ENCODE measurements around the gene SRPX2.

Gene SRPX2

GRCh38 chrX:100649550-100650356 is 5.8 kb downstream of the SRPX2 start:
- no peak for DNase-seq (ENCODE audit: low spot score)

GRCh38 chrX:100650841-100651240 is 6.8 kb downstream of the SRPX2 start:
- no peak for DNase-seq (ENCODE audit: low spot score)

GRCh38 chrX:100652266-100652665 is 8.3 kb downstream of the SRPX2 start:
- no peak for DNase-seq (ENCODE audit: low spot score)

GRCh38 chrX:100654261-100654660 is 10.3 kb downstream of the SRPX2 start:
- no peak for DNase-seq (ENCODE audit: low spot score)

GRCh38 chrX:100658941-100659381 is 15.0 kb downstream of the SRPX2 start:
- no peak for DNase-seq (ENCODE audit: low spot score)

GRCh38 chrX:100659431-100660137 is 15.6 kb downstream of the SRPX2 start:
- no peak for DNase-seq (ENCODE audit: low spot score)

- no peak for DNase-seq (ENCODE audit: low spot score)
Measured at GRCh38 chrX:100662170-100662569, 18.2 kb downstream of the SRPX2 start.

- no peak for DNase-seq (ENCODE audit: low spot score)
Measured at GRCh38 chrX:100662796-100663195, 18.8 kb downstream of the SRPX2 start.

GRCh38 chrX:100663642-100664041 is 19.6 kb downstream of the SRPX2 start:
- no peak for DNase-seq (ENCODE audit: low spot score)

GRCh38 chrX:100672966-100673365 is 29.0 kb downstream of the SRPX2 start:
- no peak for DNase-seq (ENCODE audit: low spot score)

GRCh38 chrX:100673397-100673953 is 29.5 kb downstream of the SRPX2 start:
- no peak for DNase-seq (ENCODE audit: low spot score)

- DNase-seq (ENCODE audit: low spot score), result no peak
Measured at GRCh38 chrX:100674705-100675104, 30.7 kb downstream of the SRPX2 start.

GRCh38 chrX:100677611-100678181 is 33.7 kb downstream of the SRPX2 start:
- DNase-seq (ENCODE audit: low spot score), result no peak

- no peak for DNase-seq (ENCODE audit: low spot score)
Measured at GRCh38 chrX:100680756-100681155, 36.8 kb downstream of the SRPX2 start.

- no peak for DNase-seq (ENCODE audit: low spot score)
Measured at GRCh38 chrX:100681599-100681998, 37.6 kb downstream of the SRPX2 start.

- DNase-seq (ENCODE audit: low spot score), result no peak
Measured at GRCh38 chrX:100682939-100683338, 38.9 kb downstream of the SRPX2 start.

GRCh38 chrX:100685284-100685996 is 41.4 kb downstream of the SRPX2 start:
- peak; percentile 59 for DNase-seq (ENCODE audit: low spot score)

- no peak for DNase-seq (ENCODE audit: low spot score)
Measured at GRCh38 chrX:100685997-100686305, 42.0 kb downstream of the SRPX2 start.

- DNase-seq (ENCODE audit: low spot score), result no peak
Measured at GRCh38 chrX:100687128-100687527, 43.1 kb downstream of the SRPX2 start.

- DNase-seq (ENCODE audit: low spot score), result no peak
Measured at GRCh38 chrX:100687546-100687945, 43.5 kb downstream of the SRPX2 start.

- DNase-seq (ENCODE audit: low spot score), result no peak
Measured at GRCh38 chrX:100695302-100695701, 51.3 kb downstream of the SRPX2 start.

GRCh38 chrX:100695991-100696390 is 52.0 kb downstream of the SRPX2 start:
- DNase-seq (ENCODE audit: low spot score), result no peak
